ENCODE results near the gene LMTK3.

Gene LMTK3

GRCh38 chr19:48468772-48469288 is 42.8 kb downstream of the LMTK3 start:
- DNase-seq = peak; percentile 97

- DNase-seq = no peak
Observed at GRCh38 chr19:48466561-48467325, 44.9 kb downstream of the LMTK3 start.

GRCh38 chr19:48465215-48465614 is 46.4 kb downstream of the LMTK3 start:
- DNase-seq = no peak

GRCh38 chr19:48461982-48462655 is 49.5 kb downstream of the LMTK3 start:
- DNase-seq = no peak

- DNase-seq = no peak
Observed at GRCh38 chr19:48461651-48461981, 50.0 kb downstream of the LMTK3 start.

- no peak for DNase-seq
Observed at GRCh38 chr19:48458016-48458415, 53.6 kb downstream of the LMTK3 start.

DNA sequence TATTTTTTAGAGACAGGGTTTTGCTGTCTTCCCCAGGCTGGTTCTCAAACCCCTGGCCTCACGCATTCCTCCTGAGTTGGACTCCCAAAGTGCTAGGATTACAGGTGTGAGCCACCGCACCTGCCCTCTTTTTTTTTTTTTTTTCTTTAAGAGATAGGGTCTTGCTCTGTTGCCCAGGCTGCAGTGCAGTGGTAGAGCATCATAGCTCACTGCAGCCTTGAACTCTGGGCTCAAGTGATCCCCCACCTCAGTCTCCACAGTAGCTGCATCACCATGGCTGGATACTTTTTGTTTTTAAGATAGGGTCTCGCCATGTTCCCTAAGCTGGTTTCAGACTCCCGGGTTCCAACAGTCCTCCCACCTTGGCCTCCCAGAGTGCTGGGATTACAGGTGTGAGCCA is 54.8 kb downstream of the LMTK3 start:
- DNase-seq = no peak

DNA sequence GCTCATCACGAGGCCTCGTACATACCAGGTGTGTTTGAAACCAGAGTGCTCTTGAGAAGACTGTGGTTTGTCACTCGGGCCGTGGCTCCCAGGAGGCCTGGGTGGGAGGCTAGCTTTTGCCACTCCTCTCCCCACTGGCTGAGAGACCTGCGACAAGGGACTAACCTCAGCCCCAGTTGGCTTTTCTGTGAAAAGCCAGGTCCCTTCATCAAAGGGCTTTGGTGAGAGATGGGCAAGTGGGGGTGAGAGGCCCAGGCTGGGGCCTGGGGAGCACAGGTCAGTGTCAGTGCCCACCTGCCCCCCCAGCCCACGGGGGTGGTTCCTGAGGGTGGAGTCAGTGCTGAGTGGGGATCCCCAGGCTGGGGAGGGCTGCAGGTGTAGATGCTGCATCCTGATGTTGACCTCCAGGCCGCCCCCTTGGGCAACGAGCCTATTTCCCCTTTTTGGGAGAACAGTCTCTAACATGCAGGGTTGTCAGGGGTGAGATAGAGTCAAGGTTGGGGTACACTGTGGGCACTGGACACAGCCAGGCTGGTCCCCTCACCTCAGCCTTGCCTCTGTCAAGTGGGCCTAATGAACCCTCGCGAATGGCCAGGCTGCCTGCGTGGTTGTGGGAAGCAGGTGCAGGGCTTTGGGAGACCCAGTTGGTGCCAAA is 55.6 kb downstream of the LMTK3 start:
- no peak for DNase-seq

DNA sequence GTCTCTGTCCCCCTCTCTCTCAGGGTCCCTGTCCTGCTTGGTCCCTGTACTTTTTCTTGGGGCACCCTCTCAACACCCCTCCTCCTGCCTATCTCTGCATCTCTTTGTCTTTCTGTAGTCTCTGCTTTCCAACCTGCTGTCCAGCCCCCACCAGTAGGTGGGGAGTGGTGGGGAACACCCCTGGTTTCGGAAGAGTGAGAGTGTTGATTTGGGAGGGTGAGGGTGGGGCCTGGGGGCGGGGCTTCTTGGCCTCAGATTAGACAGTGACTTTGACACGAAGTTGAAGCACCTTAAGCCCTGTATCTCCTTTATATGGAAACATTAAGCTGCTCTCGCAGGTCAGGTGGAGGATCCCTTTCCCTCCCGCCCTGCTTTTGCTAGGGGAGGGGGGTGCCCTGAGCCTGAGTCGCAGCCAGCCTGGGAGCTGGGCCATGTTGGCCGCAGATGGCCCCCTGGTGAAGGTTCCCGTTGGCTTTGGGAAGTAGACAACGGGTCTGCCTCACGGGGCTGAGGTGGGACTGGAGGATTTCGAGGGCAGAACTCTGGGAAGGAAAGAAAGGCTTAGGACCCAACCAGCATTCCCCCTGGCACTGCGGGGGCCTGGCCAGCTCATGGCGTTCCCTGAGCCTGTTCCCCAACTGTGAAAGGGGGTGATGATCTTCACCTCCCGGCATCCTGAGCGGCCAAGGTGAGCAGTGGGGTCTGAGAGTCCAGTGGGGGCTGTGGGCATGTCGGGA is 56.3 kb downstream of the LMTK3 start, which contains the start of gene KCNJ14:
KCNJ14 (plus strand) TSS at position 404 of the 737 bp plus-strand sequence. CDS start 6,151 bp downstream, outside the sequence.
- DNase-seq = no peak

DNA sequence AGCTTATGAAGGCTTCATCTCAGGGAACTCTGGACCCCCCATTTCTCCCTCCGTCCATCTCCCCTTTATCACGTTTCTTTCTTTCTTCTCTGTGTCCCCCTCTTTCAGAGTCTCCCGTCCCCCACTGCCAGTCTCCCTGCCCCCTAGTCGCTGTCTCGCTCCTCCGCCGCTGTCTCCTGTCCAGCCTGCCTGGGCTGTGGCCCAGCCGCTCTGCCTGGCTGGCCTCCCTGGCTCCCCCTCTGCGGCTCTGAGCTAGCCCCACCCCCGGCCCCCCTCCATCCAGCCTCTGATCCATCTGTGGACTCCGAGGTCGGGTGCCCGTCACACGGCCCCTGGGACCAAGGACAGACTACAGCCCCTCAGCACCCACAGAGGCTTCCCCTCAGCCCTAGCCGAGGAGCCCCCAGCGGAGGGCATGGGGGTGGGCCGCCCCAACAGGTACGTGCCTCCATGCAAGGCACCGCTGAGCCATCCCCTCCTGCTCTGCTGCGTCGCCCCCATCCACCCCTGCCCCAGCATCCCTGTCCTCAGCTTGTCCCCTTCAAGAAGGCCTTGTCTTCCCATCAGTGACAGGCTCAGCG is 57.4 kb downstream of the LMTK3 start:
- no peak for DNase-seq

DNA sequence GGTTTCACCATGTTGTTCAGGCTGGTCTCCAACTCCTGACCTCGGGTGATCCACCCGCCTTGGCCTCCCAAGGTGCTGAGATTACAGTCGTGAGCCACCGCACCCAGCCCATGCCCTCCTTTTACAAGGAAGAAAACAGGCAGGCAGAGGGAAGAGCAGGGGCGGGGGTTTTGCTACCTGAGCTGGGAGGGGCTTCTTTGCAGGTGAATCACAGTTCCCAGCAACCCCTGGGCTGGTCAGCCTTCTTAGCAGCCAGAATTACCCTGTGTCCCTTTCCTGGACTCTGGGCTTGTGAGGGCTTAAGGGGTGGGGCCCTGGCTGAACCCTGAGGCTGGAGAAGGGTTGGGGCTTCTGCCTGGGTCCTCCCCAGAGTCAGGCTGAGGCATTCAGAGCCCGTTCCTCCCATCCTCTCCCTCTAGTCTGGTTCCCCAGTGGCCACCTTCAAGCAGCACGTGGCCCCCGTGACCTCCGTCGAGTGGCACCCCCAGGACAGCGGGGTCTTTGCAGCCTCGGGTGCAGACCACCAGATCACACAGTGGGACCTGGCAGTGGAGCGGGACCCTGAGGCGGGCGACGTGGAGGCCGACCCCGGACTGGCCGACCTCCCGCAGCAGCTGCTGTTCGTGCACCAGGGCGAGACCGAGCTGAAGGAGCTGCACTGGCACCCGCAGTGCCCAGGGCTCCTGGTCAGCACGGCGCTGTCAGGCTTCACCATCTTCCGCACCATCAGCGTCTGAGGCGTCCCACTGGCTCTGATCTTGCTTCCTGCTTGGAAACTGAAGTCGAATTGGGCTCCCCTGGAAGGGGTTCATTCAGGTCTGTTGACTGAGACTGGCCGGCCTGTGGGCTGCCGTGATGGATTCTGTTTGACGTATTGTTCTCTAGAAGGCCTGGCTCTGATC is 59.1 kb downstream of the LMTK3 start:
- DNase-seq = no peak

GRCh38 chr19:48451624-48452023 is 60.0 kb downstream of the LMTK3 start:
- DNase-seq = no peak

GRCh38 chr19:48450863-48451262 is 60.8 kb downstream of the LMTK3 start:
- no peak for DNase-seq

GRCh38 chr19:48450441-48450840 is 61.2 kb downstream of the LMTK3 start:
- DNase-seq = no peak

DNA sequence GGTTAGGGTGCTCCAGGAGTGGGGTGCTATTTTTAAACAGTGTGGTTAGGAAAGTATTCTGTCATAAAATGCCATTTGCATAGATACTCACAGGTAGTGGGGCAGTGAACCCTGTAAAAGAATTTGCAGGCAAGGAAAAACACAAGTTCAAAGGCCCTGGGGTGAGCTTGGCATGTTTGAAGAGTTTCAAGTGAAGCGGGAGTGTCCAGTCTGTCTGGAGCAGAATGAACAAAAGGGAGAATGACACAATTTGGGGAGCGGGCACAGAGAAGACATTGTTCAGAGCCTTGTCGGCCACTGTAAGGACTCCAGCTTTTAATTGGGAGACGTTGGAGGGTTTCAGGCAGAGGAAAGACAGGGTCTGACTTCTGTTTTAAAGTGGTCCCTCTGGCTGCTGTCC is 63.1 kb downstream of the LMTK3 start:
- no peak for DNase-seq

DNA sequence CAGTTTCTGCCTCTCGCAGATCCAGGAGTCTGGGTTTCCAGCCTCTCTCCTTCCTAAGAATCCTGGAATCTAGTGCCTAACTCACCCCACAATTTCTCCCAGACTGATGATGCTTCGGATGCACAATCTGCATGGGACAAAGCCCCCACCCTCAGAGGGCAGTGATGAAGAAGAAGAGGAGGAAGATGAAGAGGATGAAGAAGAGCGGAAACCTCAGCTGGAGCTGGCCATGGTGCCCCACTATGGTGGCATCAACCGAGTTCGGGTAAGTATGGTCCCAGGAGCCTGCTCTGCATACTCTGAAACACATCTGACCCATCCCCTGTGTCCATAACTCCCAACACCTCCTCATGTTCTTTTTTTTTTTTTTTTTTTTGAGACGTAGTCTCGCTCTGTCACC is 65.1 kb downstream of the LMTK3 start:
- DNase-seq = no peak

- DNase-seq = peak; percentile 95
Observed at GRCh38 chr19:48445606-48446481, 65.8 kb downstream of the LMTK3 start, which contains the start of gene GRWD1. Gene GRWD1, plus strand, starts transcription at chr19:48445983. Its CDS starts 23 bp downstream, at chr19:48446006.

- DNase-seq = no peak
Observed at GRCh38 chr19:48445256-48445605, 66.4 kb downstream of the LMTK3 start.

DNA sequence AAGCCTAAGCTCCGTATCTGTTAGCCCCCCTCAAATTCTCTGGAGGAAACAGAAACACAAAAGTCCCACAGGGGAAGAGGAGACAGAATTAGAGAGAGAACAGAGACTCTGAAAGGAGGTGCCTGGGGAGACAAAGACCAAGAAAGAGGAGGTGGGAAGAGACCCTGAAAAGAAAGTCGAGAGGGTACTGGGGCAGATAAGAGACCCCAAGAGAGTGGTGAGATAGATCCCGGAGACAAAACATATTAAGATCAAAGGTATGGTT is 66.8 kb downstream of the LMTK3 start:
- DNase-seq = no peak

GRCh38 chr19:48444129-48444935 is 67.3 kb downstream of the LMTK3 start:
- no peak for DNase-seq

Data from NCI-H1048 (cell line).